Adipose tissue (tissue), 3 donors: ENCODE measurements around the gene LY9. TPM values are rescaled to one million over a fixed set of nuclear protein-coding genes. Genes with fewer than 3 reads are reported as not detected.

ENCODE experiments used
- H3K27ac ChIP-seq: one replicate; pipeline ENCODE4 v1.5.1; 2013; ENCODE audit warnings: low read depth, low read length
- WGBS, 3 donors: extraction: QIAGEN DNeasy Blood & Tissue Kit; methylation state at CpG; one replicate each; pipeline ENCODE4 v1.1.7; 2013; 5-methylcytosine and 5-hydroxymethylcytosine counted together
- polyA plus RNA-seq, 3 donors: library from polyadenylated mRNA; stranded (reverse); fragments of 200-250 nt; gene quantifications; one replicate each; pipeline ENCODE4 v1.2.3, GENCODE V29; 2013
- donor health status: healthy with polysubstance abuse.
- donor health status: Bipolar disorder and iron deficiency.
- donor health status: healthy.

Gene LY9
- under 1 TPM in 2 of 3 donors, not detected in 1; 0.44 to 0.52 TPM for polyA plus RNA-seq

DNA sequence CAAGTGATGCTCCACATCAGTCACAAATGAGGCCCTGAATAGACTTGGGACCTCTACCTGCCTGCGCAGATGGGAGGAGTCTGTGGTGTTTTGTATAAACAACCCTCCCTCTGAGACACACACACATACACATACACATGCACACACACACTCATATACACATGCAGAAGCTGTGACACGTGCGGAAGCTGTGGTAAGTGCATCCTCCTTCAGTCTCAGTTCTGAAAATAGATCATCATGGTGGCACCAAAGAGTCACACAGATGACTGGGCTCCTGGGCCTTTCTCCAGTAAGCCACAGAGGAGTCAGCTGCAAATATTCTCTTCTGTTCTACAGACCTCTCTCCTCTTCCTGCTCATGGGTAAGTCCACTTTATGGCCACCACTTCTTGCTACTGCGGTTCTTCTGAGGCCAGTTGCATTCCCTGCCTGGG, at the start of gene LY9:
TSS of gene LY9 (plus strand) at position 224 of the 433 bp plus-strand sequence. CDS start at position 238, 14 bp downstream.
- WGBS, 3 donors = 77 to 84% (median 80%) methylated on average over 4 of the region's 4 CpGs
- H3K27ac ChIP-seq = no peak within 1 kb of the TSS

DNA sequence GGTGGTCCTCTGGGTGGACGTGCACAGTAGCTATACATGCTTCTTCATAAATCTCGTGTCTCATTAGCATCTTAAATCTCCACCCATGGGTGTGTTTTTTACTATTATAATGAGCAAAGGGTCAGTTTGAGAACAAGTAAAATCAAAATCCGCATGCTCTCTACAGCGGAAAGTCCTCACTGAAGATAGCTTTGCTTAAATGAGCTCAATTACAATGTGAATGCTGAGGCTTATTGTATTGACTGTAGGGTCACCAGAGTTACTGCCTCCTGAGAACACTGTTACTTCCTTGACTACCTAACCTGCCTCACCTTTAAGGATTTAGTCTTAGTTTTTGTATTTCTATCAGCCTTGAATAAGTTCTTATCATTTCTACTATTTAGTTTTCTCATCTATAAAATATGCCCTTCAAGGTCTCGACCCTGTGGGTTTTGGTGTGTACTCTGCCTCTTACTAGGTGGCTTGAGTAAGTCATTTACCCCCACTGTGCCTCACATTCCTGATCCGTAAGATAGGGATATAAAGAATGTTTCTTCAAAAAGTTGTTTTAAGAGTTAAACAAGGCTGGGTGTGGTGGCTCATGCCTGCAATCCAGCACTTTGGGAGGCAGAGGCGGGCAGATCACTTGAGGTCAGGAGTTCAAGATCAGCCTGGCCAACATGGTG, 49.0 kb upstream of the LY9 start:
- WGBS, 3 donors = 65 to 84% (median 81%) methylated on average over 7 of the region's 7 CpGs
- H3K27ac ChIP-seq = no peak overlapping the region

- no peak overlapping the region for H3K27ac ChIP-seq
Observed at GRCh38 chr1:160747717-160748116, 48.3 kb upstream of the LY9 start.

DNA sequence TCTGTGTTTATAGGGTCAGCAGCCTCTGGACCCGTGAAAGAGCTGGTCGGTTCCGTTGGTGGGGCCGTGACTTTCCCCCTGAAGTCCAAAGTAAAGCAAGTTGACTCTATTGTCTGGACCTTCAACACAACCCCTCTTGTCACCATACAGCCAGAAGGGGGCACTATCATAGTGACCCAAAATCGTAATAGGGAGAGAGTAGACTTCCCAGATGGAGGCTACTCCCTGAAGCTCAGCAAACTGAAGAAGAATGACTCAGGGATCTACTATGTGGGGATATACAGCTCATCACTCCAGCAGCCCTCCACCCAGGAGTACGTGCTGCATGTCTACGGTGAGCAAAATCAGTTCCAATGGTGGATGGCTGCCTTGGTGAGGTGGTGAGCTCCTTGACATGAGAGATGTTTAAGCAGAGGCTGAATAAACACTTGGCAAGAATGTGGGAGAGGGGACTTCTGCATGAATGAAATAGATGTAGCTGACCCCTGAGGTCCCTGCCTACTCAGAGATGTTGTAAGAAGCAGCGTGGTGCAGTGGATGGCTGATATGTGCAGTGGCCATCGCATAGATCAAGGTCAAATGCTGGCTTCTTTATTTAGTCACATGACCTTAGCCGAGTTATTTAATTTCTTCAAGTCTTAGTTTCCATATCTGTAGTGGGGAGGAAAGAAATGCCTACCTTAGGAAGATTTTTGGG, 47.6 kb upstream of the LY9 start:
- no peak overlapping the region for H3K27ac ChIP-seq
- 78 to 81% (median 80%) methylated on average over 10 of the region's 10 CpGs for WGBS, 3 donors

GRCh38 chr1:160748878-160749269, 47.1 kb upstream of the LY9 start:
- H3K27ac ChIP-seq = no peak overlapping the region
- 88 to 97% (median 95%) methylated on average over 1 of the region's 1 CpG for WGBS, 3 donors

DNA sequence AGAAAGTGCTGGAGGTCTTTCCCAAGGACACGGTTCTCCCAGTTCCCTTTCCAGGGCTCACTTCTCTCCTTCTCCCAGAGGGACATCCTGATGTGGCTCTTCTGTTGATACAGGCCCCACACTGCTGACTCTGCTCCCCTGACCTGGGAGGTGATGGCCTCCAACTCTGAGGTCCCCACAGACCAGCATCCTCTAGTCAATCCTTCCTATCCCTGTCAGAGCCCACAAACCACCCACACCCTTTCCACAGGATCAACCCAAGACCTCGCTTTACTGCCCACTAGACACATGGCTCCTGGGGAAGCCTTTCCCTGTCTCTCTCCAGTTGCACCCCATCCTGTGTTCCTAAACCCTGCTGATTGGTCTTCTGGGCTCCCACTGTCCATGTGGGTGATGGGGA, 45.4 kb upstream of the LY9 start:
- WGBS, 3 donors = 78 to 93% (median 82%) methylated on average over 2 of the region's 2 CpGs
- H3K27ac ChIP-seq = no peak overlapping the region

DNA sequence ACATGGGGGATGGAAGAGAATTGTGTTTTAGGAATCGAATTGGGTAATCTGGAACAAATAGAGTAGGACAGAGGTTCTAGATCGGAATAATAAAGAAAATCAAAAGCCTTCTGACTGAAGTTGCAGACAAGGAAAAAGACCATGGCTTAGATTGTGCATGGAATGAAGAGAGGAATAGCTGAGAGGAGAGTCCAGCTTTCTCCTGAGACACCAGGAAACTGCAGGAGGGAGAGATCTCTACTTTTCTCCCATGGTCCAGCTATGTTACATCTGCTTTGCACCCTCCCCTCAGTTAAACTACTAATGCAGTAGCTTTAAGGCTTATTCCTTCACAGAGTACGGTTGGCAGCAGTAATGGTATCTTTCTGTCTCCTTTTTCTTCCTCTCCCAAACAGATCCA, 43.6 kb upstream of the LY9 start:
- 61 to 83% (median 78%) methylated on average over 3 of the region's 3 CpGs for WGBS, 3 donors
- no peak overlapping the region for H3K27ac ChIP-seq

- H3K27ac ChIP-seq = no peak overlapping the region
- WGBS, 3 donors = 29 to 62% (median 56%) methylated on average over 5 of the region's 5 CpGs
Observed at GRCh38 chr1:160752924-160753323, 43.0 kb upstream of the LY9 start.

DNA sequence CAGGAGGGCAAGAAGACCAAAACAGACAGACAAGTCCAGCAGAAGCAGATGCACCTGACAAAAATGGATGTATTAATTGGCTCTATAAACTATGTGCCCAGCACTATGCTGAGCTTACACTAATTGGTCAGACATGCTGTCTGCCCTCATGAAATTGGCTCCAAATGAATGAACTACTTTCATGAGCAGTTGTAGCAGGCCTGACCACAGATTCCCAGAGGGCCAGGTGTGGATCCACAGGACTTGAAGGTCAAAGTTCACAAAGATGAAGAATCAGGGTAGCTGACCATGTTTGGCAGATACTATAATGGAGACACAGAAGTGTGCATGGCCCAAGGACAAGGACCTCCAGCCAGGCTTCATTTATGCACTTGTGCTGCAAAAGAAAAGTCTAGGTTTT, 42.4 kb upstream of the LY9 start:
- no peak overlapping the region for H3K27ac ChIP-seq

- H3K27ac ChIP-seq = no peak overlapping the region
- WGBS, 3 donors = 88 to 98% (median 91%) methylated on average over 2 of the region's 2 CpGs
Observed at GRCh38 chr1:160755461-160755860, 40.5 kb upstream of the LY9 start.

- no peak overlapping the region for H3K27ac ChIP-seq
Observed at GRCh38 chr1:160755911-160756848, 39.8 kb upstream of the LY9 start.

DNA sequence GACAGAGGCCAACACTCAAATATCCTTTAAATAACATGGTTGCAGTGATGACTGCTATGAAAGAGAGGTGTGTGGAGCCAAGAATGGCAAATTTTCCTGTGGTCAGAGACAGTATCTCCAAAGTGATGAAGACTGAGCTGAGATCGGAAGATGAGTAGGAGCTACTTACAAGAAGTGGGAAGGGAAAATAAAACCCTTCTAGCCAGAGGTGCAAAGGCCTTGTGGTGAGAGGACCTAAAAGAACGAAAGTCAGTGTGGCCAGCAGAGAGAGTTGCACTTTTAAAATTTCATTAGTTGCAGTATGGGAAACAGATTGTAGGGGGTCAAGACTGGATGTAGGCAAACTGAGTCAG, 39.1 kb upstream of the LY9 start:
- H3K27ac ChIP-seq = no peak overlapping the region
- 81 to 90% (median 88%) methylated on average over 2 of the region's 2 CpGs for WGBS, 3 donors

More at GRCh38 chr1:160755911-160756848, 39.8 kb upstream of the LY9 start:
- WGBS, 3 donors = 68 to 71% (median 70%) methylated on average over 5 of the region's 5 CpGs

GRCh38 chr1:160758521-160758920, 37.5 kb upstream of the LY9 start:
- 94 to 95% (median 95%) methylated on average over 2 of the region's 2 CpGs for WGBS, 3 donors
- no peak overlapping the region for H3K27ac ChIP-seq

DNA sequence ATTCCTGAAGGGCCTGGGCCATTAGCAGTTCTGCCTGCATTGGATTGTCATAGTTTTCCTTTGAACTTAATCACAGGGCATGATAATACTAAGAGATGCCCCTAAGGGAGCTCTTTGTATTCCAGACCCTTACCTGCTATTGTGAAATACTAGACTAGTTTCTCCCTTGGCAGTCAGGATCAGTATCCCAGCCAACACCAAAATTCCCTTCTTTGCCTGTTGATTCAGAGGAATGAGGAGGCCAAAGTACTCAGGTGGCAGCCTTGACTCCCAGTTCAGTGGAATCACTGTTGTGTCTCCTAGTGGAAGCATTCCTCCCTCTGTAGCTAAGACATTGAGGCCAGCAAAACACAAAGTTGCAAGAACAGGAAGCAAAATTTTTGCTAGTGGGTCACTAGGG, 36.2 kb upstream of the LY9 start:
- no peak overlapping the region for H3K27ac ChIP-seq

- WGBS, 3 donors = 84 to 88% (median 87%) methylated on average over 4 of the region's 4 CpGs
- H3K27ac ChIP-seq = no peak overlapping the region
Observed at GRCh38 chr1:160761046-160761445, 34.9 kb upstream of the LY9 start.

DNA sequence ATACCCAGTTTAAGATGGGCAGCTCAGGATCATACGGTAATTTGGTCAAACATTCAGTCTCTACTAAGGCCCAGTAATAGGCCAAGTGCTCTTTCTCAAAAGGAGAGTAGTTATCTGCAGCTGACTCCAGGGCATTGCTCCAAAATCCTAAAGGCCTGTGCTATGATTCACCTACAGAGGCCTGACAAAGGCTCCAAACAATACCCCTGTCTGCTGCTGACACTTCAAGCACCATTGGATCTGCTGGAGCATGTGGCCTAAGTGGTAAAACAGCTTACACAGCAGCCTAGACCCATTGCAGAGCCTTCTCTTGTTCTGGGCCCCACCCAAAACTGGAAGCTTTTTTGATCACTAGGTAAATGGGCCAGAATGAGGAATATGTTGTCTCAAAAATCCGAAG, 34.1 kb upstream of the LY9 start:
- no peak overlapping the region for H3K27ac ChIP-seq
- 84 to 89% (median 89%) methylated on average over 2 of the region's 2 CpGs for WGBS, 3 donors

DNA sequence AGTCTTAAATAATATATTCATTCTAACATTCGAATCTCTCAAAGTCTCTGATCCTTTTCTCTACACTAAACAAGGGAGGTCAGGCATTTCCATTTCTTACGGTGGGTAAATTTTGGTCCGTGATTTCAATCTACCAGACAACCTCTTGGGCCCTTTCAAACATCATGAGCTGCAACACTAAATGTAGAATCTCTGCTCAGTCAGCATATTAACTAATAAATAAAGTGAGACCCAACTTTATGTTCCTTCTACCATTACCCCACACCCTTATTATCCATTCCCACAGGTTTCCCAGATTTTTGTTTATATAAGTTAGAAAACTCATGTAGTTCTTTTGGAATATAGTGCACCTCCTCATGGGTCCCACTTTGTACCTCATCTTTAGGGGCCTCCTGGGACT, 32.0 kb upstream of the LY9 start:
- no peak overlapping the region for H3K27ac ChIP-seq
- 78 to 88% (median 85%) methylated on average over 3 of the region's 3 CpGs for WGBS, 3 donors

DNA sequence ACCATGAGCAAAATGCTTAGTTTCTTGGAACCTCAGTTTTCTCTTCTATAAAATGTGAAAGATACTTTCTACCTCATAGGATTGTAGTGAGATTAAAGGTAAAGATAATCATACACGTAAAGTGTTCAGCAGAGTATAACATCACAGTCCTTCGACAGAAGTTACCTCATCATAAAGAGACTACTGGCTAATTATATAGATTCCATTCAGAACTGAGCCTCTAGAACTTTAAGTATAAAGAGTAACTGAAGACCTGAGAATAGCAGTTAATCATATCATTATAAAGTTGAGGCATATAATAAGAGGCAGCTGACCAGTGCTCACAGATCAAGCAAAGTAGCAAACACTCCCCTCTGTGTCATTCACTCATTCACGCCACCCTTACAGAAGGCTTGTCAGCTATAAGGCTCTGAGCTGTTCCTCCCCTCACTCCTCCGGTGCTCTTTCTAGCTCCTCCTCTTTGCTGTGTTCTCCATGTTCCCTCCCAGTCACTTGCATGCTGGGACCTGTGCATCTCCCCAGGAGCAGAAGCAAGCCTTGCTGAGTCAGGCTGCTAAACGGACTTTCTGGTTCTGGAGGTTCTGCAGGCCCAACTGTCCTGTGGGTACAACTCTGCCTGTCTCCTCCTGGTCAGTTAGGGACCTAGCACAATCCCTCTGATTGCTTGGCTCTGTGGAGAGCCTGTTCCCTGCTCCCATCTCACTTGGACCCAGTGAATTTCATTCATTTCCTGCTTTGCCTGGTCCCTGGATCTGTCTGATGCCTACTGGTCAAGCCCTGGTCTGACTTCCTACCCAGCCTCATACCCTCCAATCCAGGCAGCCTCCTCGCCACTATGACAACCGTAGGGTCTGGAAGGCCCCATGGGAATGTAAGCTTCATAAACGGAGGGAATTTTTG, 28.3 kb upstream of the LY9 start:
- H3K27ac ChIP-seq = no peak overlapping the region
- 61 to 71% (median 66%) methylated on average over 8 of the region's 8 CpGs for WGBS, 3 donors

DNA sequence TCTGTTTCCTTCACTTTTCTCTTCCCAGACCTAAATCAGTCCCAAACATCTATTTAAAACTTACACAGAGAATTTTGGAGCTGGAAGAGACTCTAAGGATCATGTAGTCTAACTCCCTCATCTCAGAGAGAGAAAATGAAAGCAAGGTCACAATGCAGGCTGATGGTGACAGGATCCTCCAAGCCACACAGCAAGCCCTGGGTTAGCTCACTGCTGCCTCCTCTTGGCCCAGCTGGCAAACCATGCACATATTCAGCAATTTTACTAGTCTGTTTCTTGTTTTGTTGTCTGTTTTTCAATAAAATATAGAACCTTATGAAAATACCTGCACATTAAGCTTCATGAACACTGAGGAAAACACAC, 27.7 kb upstream of the LY9 start:
- H3K27ac ChIP-seq = no peak overlapping the region
